GM15510 (cell line): Measurements from ENCODE around the gene MCM3AP.

Experiments
- POLR2A ChIP-seq: IDR thresholded peaks from 3 replicates; pipeline ENCODE4 v1.6.1; 2011; ENCODE audit warnings: borderline replicate concordance; ENCODE audit not compliant: insufficient read length; ENCODE audit errors: extremely low read depth

Gene MCM3AP

DNA sequence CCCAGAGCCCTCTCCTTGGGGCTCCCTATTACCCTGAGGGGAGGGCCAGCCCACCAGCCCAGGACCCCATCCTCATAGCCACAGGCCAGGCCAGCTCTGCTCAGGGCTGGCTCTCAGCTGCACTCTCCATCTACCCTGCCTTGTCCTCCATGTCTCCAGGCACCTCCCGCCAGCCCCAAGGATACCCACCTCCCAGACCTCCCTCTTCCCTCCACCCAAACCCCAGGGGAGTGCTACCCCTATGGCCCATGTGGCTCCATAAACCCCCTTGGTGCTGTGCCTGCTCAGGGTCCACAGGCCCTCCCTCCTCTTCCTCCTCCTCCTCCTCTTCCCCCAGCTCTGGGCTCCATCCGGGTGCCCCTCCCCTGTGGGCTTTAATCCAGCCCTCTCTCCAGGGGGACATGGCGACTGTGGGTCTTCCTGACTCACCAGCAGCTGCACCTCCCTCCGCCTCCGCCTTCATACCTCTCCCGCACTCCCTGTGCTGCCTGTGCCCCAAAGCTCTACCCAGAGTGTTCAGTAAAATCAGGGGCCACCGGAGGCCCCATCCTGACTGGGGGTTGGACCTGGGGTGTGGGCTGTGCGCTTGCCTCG lies 9.9 kb upstream of the MCM3AP start:
- no peak for TF ChIP-seq POLR2A

- TF ChIP-seq POLR2A = no peak
Observed at GRCh38 chr21:46294647-46295176, 9.3 kb upstream of the MCM3AP start.

GRCh38 chr21:46291561-46291960 lies 6.2 kb upstream of the MCM3AP start:
- TF ChIP-seq POLR2A = no peak

DNA sequence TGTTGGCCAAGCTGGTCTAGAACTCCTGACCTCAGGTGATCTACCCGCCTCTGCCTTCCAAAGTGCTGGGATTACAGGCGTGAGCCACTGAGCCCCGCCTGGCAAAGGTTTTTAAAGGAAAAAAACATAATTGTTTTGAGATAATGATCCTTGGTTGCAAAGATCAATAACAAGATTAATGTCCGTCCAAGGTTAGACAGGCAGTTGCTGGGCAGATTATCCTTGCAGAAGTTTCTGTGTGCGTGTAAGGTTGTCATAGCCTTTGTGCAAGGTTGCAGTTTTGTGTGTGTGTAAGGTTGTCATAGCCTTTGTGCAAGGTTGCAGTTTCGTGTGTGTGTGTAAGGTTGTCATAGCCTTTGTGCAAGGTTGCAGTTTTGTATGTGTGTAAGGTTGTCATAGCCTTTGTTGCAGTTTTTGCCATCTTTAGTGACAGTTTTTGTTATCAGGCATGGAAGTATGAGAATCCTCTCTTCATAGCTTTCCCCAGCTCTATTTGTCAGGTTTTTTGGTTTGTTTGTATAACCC lies 4.3 kb upstream of the MCM3AP start:
- TF ChIP-seq POLR2A = no peak

- no peak for TF ChIP-seq POLR2A
Observed at GRCh38 chr21:46287541-46287940, 2.1 kb upstream of the MCM3AP start.

DNA sequence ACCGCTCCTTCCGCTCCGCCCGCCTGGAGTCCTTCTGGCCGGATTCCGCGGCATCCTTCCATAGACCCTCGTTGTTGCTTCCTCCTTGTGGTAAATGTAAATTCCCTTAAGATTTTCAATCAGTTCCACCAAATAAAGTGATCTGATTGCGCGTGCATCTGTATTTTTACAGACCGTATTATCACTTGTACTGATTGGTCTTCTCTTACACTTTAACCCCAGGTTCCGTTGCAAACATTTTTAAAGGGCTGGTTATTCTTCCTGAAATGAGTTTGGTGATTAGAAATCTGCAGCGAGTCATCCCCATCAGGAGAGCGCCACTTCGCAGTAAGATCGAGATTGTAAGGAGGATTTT lies 1.2 kb upstream of the MCM3AP start:
- TF ChIP-seq POLR2A = no peak

DNA sequence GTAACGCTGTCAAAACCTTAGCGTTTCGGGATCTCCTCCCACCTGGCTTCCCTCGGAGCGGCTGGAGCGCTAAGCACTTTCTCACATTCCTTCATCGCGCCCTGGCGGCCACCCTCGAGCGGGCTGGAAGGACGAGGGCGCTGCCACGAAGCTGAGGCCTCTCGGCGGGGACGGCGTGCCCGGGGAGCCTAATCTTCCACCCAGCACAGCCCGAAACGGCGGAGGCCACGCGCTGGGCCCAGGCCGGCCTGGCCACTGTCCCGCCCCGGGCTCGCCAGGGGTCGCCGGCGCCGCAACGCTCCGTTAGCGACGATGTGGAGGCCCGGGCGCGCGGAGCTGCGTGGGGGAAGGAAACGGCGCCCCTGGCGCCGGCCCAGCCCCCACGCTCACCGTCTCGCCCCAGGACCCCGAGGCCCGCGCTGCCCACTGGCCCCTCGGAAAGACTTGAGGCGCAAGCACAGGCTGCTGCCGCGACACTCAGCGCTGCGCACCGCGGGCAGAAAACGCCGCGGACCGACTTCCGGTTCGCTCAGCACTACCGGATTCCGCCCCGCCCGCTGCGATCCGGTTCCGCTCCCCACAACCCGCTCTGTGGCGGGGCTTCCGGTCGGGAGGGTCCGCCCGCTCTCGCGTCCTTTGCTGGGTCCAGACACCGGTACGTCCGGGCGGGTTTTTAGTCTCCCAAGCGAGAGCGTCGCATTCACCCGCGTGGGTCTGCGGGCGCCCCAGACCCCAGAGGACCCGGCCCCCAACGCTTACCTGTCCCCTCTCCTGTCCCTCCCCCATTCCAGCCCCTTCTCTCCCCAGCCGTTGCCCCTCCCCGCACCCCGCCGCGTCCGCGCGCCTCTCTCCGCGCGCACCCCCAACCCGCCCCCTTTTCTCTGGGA lies 593 bp upstream of the MCM3AP start, which contains the start of gene YBEY:
YBEY (plus strand) TSS at position 582 of the 887 bp plus-strand sequence. CDS start 572 bp downstream, outside the sequence.
- TF ChIP-seq POLR2A = peak; percentile 89

GRCh38 chr21:46284733-46285132 lies 678 bp downstream of the MCM3AP start:
- TF ChIP-seq POLR2A = no peak

- TF ChIP-seq POLR2A = no peak
Observed at GRCh38 chr21:46284077-46284644, 1.2 kb downstream of the MCM3AP start.

DNA sequence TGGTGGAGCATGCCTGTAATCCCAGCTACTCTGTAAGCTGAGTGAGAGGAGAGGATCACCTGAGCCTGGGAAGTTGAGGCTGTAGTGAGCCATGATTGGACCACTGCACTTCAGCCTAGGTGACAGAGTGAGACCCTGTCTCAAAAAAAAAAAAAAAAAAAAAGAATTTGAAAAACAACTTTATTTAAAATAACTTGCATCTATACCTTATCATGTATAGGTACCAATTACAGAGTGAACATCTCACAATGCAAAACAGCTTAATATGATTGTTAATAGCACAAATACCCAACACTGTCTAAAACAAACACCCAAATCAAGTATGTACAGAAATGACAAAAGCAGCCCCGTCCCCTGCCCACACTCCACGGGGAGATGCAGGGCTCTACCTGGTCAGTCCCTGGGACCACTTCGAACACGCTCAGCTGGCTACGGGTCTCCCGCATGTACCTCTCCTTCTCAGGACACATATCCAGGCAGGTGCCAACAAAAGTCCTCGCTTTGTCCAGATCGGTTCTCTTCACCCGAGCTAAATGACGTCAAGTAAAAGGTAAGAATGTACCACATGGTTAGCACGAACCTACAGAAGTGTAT lies 10.5 kb downstream of the MCM3AP start:
- no peak for TF ChIP-seq POLR2A

DNA sequence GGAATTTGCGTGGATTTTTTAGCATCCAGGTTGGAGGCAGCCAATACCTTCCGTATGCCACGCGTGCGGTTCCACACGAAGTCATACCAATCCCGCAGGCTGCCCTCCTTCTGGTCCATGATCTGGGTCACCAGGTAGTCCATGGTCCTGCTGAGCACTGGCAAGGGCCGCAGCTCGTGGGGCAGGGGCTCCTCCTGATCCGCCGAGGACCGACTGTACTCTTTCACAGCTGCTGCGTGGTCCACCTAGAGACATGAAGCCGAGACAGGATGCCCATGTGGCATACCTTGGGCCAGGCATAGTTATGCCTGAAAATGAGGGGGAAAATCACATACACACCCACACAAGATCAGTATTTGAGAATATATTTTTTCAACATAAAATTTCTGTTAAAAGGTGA lies 12.1 kb downstream of the MCM3AP start:
- TF ChIP-seq POLR2A = no peak

DNA sequence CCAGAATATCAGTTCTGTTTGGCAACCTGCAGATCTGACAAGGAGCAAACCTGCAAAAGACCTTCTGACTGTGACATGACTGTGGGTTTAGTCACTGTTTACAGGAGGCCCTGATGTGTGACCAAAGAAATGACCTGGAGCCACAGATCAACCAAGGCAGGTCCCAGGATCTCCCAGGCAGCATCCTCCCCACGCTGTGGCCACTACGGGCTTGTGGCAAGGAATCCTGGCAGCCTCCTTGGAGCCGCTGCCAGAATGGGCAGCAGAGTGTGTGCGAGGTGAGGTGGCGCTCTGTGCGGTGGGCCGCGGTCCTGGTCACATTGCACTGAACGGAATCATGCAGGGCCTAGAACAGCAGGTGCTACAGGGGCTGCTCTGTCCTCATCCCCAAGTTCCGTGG lies 15.9 kb downstream of the MCM3AP start:
- no peak for TF ChIP-seq POLR2A

GRCh38 chr21:46268371-46268770 lies 17.0 kb downstream of the MCM3AP start:
- no peak for TF ChIP-seq POLR2A

DNA sequence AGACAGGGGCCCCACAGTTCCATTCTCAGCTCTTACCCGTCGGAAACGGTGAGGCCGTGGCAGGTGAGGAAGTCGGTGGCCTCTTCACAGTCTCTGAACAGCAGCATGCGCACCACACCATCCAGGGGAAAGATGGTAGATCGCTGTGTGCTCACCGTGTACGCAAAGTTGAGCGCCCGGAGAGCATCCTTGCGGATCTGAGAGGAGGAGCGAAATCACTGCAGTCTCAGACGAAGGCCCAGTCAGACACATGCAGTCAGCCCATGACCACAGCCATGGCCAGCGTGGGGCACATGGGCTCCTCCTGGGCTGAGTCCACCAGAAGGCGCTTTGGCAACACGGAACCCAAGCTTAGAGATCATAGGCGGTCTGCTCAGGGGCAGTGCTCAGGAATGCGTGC lies 18.5 kb downstream of the MCM3AP start:
- no peak for TF ChIP-seq POLR2A
